GM23338 (cell line): ENCODE data around the gene IKZF1. TPM values are rescaled to one million over a fixed set of nuclear protein-coding genes. Genes with fewer than 3 reads are reported as not detected.

Experiments used
- ATAC-seq: fragments of 200-7000 bp; cut with Tn5 transposase; 3 replicates; pipeline ENCODE4 v1.9.1; 2020
- DNase-seq: peaks from one replicate; pipeline ENCODE4 v3.0.0-alpha.2; 2015; ENCODE audit warnings: low spot score
- H2AFZ ChIP-seq: fragments of 200-600 bp; sonication (generic); 2 replicates; pipeline ENCODE4 v1.8.0; 2016; ENCODE audit warnings: antibody characterized with exemption, mild to moderate bottlenecking, moderate library complexity
- H3F3A ChIP-seq: fragments of 200-600 bp; sonication (generic); replicated peaks from 2 replicates; pipeline ENCODE4 v1.8.0; 2017; ENCODE audit warnings: antibody characterized with exemption, mixed run types, low read depth
- H3K27ac ChIP-seq: fragments of 200-600 bp; sonication (generic); 2 replicates; pipeline ENCODE4 v1.6.1; 2016; ENCODE audit warnings: low read depth
- H3K27me3 ChIP-seq: fragments of 200-600 bp; sonication (generic); 2 replicates; pipeline ENCODE4 v1.8.0; 2016; ENCODE audit warnings: mild to moderate bottlenecking, mixed run types, moderate library complexity; ENCODE audit not compliant: insufficient read depth
- H3K36me3 ChIP-seq: fragments of 200-600 bp; sonication (generic); 2 replicates; pipeline ENCODE4 v1.8.0; 2016; ENCODE audit warnings: mild to moderate bottlenecking; ENCODE audit not compliant: insufficient read depth
- H3K4me1 ChIP-seq: fragments of 200-600 bp; sonication (generic); 2 replicates; pipeline ENCODE4 v1.8.0; 2016; ENCODE audit warnings: mild to moderate bottlenecking, moderate library complexity; ENCODE audit not compliant: insufficient read depth
- H3K4me2 ChIP-seq: fragments of 200-600 bp; sonication (generic); 2 replicates; pipeline ENCODE4 v1.7.1; 2017; ENCODE audit warnings: mixed run types
- H3K4me3 ChIP-seq: fragments of 200-600 bp; sonication (generic); 2 replicates; pipeline ENCODE4 v1.6.1; 2016; ENCODE audit warnings: mixed run types
- H3K79me2 ChIP-seq: fragments of 200-600 bp; sonication (generic); replicated peaks from 2 replicates; pipeline ENCODE4 v1.8.0; 2017; ENCODE audit warnings: mild to moderate bottlenecking; ENCODE audit not compliant: insufficient read depth
- H3K9me2 ChIP-seq: fragments of 200-600 bp; sonication (generic); 2 replicates; pipeline ENCODE4 v1.8.0; 2017; ENCODE audit not compliant: insufficient read depth
- H4K20me1 ChIP-seq: fragments of 200-600 bp; sonication (generic); replicated peaks from 2 replicates; pipeline ENCODE4 v1.8.0; 2017; ENCODE audit warnings: mild to moderate bottlenecking; ENCODE audit not compliant: insufficient read depth
- H3K27ac Mint-ChIP-seq: 2 replicates; pipeline ENCODE4 v1.8.0; 2020; ENCODE audit warnings: inconsistent platforms, mild to moderate bottlenecking, moderate library complexity, mixed read lengths
- H3K27me3 Mint-ChIP-seq: 3 replicates; pipeline ENCODE4 v1.8.0; 2022; ENCODE audit warnings: low read depth, mild to moderate bottlenecking, moderate library complexity, mixed read lengths, inconsistent platforms; ENCODE audit not compliant: insufficient read depth, poor library complexity
- H3K36me3 Mint-ChIP-seq: 3 replicates; pipeline ENCODE4 v1.8.0; 2021; ENCODE audit warnings: low read depth, mild to moderate bottlenecking, inconsistent platforms, moderate library complexity, mixed read lengths
- H3K4me1 Mint-ChIP-seq: 3 replicates; pipeline ENCODE4 v1.8.0; 2020; ENCODE audit warnings: mild to moderate bottlenecking, inconsistent platforms, mixed read lengths
- H3K4me3 Mint-ChIP-seq: 3 replicates; pipeline ENCODE4 v1.8.0; 2021; ENCODE audit warnings: moderate library complexity, mild to moderate bottlenecking, inconsistent platforms, mixed read lengths
- H3K9me3 Mint-ChIP-seq: 3 replicates; pipeline ENCODE4 v1.8.0; 2020; ENCODE audit warnings: moderate library complexity, mild to moderate bottlenecking, inconsistent platforms, mixed read lengths
- CTCF ChIP-seq, 2 experiments: fragments of 200-600 bp in 1 of 2; sonication (generic) in 1 of 2; conservative IDR thresholded peaks; 2 replicates each; pipeline versions ENCODE4 v1.5.1 to v1.6.1; 2016 to 2017; ENCODE audit warnings: antibody characterized with exemption in 2 of 2, low read depth in 2 of 2, mild to moderate bottlenecking in 2 of 2, moderate library complexity in 1 of 2
- POLR2AphosphoS5 ChIP-seq: IDR thresholded peaks from 2 replicates; pipeline ENCODE4 v1.6.1; 2016; ENCODE audit warnings: antibody characterized with exemption, low read depth
- REST ChIP-seq: IDR thresholded peaks from one replicate; pipeline ENCODE4 v1.6.1; 2018; ENCODE audit warnings: antibody characterized with exemption; ENCODE audit not compliant: unreplicated experiment
- polyA plus RNA-seq: library from polyadenylated mRNA; unstranded; fragments of >200 nt; fragmentation: Nextera tagmentation; extraction: Ambion mirVana; gene quantifications from 2 replicates; pipeline ENCODE4 v1.2.1, GENCODE V29; 2016
- total RNA-seq: library from RNA; depleted of rRNA; stranded (reverse); fragments of >200 nt; shearing (Covaris generic); gene quantifications from 2 replicates; pipeline ENCODE4 v1.2.3, GENCODE V29; 2014

The IKZF1 gene
- total and polyA plus RNA-seq, 2 experiments from 2014 or later: 0.57 to 1.8 TPM

DNA sequence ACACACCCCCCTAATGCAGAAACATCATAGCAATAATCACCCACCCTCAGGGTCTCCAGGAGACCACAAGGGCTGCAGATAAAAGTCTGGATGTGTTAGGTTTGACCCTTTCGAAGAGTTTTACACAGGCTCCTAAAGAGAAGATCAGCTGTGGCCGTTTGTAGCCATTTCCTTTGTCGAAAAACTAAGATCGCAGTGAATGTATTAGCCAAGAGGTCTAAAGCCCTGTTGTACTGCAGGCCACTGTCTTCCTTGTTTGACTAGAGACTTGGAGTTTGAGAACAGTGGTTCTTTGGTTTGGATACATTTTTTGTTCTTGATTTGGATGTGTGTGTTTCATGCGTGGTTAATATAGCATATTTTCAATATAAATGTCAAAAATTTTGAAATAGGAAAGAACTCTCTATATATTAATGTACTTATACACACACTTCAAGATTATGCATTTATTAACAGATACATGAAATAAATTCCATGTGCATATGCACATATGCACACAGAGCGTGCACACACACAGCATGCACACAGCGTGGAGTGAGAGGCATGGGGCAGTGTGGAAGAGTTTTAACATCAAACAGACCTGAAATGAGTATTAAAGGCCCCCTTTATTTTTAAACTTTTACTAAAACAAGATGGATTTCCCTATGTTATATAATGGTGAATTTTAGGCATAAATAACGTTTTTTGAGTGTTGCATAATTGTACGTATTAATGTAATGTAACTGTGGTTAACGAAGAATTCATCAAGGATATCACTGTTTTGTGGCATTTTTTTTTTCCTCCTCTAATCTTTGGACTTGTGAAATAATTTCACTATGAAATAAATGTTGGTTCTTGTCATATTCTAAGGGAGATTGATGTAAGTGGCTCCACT, 2.2 kb downstream of the IKZF1 start:
- H3K27me3 ChIP-seq: peaks cover 54% of the 10 kb centered on the region
- ATAC-seq: no peak
- H3K36me3 ChIP-seq: no peaks in the 10 kb centered on the region
- no peak overlapping the region for H3K4me3 ChIP-seq
- Mint-ChIP-seq H3K36me3 (peaks cover 6% of the 10 kb centered on the region; the same call in 2 of the 3 replicates), H3K4me1 (peaks cover 34% of the 10 kb centered on the region), H3K4me3 (no peak overlapping the region), H3K9me3 (peaks cover 7% of the 10 kb centered on the region; the same call in 2 of the 3 replicates), H3K27me3 (peaks cover 40% of the 10 kb centered on the region), H3K27ac (no peak overlapping the region)
- no peak overlapping the region for H3K4me2 ChIP-seq
- no peaks in the 10 kb centered on the region for H4K20me1 ChIP-seq
- no peak overlapping the region for H3K27ac ChIP-seq
- H2AFZ ChIP-seq: no peak overlapping the region
- no peaks in the 10 kb centered on the region for H3K79me2 ChIP-seq
- H3K4me1 ChIP-seq: peaks cover 24% of the 10 kb centered on the region
- 0 out of 2 replicates have a peak, but pooled peaks cover 2% of the 10 kb centered on the region for H3F3A ChIP-seq
- no peaks in the 10 kb centered on the region for H3K9me2 ChIP-seq
- TF ChIP-seq REST: no peak
- TF ChIP-seq CTCF (conservative IDR thresholded peaks at IDR 0.05; ENCODE audit: low read depth in 2 of 2): no peak
- DNase-seq: no peak

- peaks cover 7% of the 10 kb centered on the region; the same call in 2 of the 3 replicates for H3K9me3 Mint-ChIP-seq
- H3K4me1 ChIP-seq: peaks cover 27% of the 10 kb centered on the region
- H3K36me3 Mint-ChIP-seq: peaks cover 6% of the 10 kb centered on the region; the same call in 2 of the 3 replicates
- ATAC-seq (no peak), DNase-seq (peak; percentile 15)
- H3K4me3 ChIP-seq: no peak overlapping the region
- H3K79me2 ChIP-seq: no peaks in the 10 kb centered on the region
- H3K27me3 Mint-ChIP-seq: peaks cover 34% of the 10 kb centered on the region
- peaks cover 41% of the 10 kb centered on the region for H3K4me1 Mint-ChIP-seq
- H2AFZ ChIP-seq: no peak overlapping the region
- H4K20me1 ChIP-seq: no peaks in the 10 kb centered on the region
- H3K36me3 ChIP-seq: no peaks in the 10 kb centered on the region
- no peak overlapping the region for H3K4me2 ChIP-seq
- H3K4me3 Mint-ChIP-seq: no peak overlapping the region
- no peaks in the 10 kb centered on the region for H3K9me2 ChIP-seq
- no peak overlapping the region for H3K27ac ChIP-seq
- TF ChIP-seq POLR2AphosphoS5: no peak
- peaks cover 47% of the 10 kb centered on the region for H3K27me3 ChIP-seq
- no peak overlapping the region for H3K27ac Mint-ChIP-seq
- H3F3A ChIP-seq: 0 out of 2 replicates have a peak, but pooled peaks cover 2% of the 10 kb centered on the region
These were observed 3.0 kb downstream of the IKZF1 start for GRCh38 chr7:50307368-50308032.
